Transverse colon (tissue), 3 donors: Measurements from ENCODE around the gene CCDC63.

ENCODE experiments used
- CTCF ChIP-seq, 5 experiments: fragments of 200-600 bp in 3 of 5; fragments of 450-650 bp in 2 of 5; sonication (generic) in 3 of 5; IDR thresholded peaks; 1 replicate in 2 of 5; 2 replicates in 3 of 5; pipeline ENCODE4 v1.5.1; 2016 to 2017; ENCODE audit warnings: antibody characterized with exemption in 5 of 5, inconsistent platforms in 3 of 5, mild to moderate bottlenecking in 2 of 5, moderate library complexity in 1 of 5
- POLR2A ChIP-seq: fragments of 450-650 bp; IDR thresholded peaks from one replicate; pipeline ENCODE4 v1.6.1; 2016; ENCODE audit warnings: antibody characterized with exemption, mild to moderate bottlenecking, moderate library complexity

- TF ChIP-seq POLR2A (no peak), CTCF (IDR thresholded peaks at IDR 0.05) (no peak)
Measured at GRCh38 chr12:110941391-110941790, 94.6 kb downstream of the CCDC63 start.
